ENCODE measurements around the gene PTPMT1.
A peak's percentile ranks its signal among the peaks of the same experiment; 100 is the strongest.
"Not testable (repeated sequence)": the region's sequence is repeated elsewhere in the genome, so short reads cannot be mapped to it uniquely, and the experiment has no call there.

PTPMT1 gene, protein sequence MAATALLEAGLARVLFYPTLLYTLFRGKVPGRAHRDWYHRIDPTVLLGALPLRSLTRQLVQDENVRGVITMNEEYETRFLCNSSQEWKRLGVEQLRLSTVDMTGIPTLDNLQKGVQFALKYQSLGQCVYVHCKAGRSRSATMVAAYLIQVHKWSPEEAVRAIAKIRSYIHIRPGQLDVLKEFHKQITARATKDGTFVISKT

DNA sequence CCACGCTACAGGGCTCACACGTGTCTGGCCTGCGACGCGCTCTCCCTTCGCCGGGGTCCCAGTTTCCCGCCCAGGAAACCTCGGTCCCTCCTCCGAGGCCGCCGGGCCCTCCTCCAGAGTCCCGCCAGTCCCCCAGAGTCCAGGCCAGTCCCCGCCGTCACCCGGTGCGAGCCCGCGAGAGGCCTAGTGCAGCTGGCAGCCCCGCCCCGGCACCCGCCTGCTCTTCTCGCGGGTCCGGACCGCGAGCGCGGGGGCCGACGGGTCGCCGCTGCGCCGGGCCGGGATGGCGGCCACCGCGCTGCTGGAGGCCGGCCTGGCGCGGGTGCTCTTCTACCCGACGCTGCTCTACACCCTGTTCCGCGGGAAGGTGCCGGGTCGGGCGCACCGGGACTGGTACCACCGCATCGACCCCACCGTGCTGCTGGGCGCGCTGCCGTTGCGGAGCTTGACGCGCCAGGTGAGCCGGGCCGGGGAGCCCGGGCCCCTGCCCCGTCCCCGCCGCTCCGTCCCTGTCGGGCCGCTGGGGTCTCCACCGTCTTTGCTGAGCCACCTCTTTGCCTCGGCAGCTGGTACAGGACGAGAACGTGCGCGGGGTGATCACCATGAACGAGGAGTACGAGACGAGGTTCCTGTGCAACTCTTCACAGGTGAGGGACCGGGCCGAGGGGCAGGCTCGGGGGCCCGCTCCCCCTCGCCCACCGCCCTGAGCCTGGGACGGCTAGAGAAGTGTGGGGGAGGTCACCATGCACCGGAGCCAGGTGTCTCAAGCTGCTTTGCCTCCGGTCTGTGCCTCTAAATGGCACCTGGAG, at the start of gene PTPMT1:
PTPMT1 (plus strand) TSS at position 260 of the 809 bp plus-strand sequence; CDS start at position 284, 24 bp downstream.
- Mint-ChIP-seq H3K4me1 (ENCODE audit: low read depth) (peaks cover 20% of the 10 kb centered on the region), H3K27me3 (no peaks in the 10 kb centered on the region), H3K27ac (peak within 1 kb of the TSS; percentile 85), H3K36me3 (peaks cover 2% of the 10 kb centered on the region), H3K4me3 (peak within 1 kb of the TSS; percentile 84), H3K9me3 (ENCODE audit: low read depth) (no peaks in the 10 kb centered on the region)

DNA sequence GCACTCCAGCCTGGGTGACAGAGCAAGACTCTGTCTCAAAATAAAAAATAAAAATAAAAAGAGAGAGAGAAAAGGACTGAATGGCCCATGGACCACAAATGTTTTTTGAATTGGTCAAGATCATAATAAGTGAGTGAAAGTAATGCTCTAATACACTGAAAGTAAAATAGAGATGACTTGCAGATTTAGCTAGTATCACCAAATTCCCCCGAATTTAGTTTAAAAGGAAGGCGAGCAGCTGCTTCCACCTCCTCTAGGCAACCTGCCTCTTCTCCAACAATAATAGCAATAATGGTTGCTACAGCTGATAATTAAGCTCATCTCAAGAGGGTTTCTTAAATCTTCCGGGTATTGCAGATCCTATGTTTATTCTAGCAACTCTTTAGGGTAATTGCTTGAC, 49.2 kb upstream of the PTPMT1 start:
- Mint-ChIP-seq H3K27me3 (no peaks in the 10 kb centered on the region), H3K27ac (peak overlapping the region; percentile 22), H3K4me3 (no peak overlapping the region), H3K4me1 (ENCODE audit: low read depth) (peaks cover 74% of the 10 kb centered on the region), H3K9me3 (ENCODE audit: low read depth) (no peaks in the 10 kb centered on the region), H3K36me3 (peaks cover 5% of the 10 kb centered on the region)

DNA sequence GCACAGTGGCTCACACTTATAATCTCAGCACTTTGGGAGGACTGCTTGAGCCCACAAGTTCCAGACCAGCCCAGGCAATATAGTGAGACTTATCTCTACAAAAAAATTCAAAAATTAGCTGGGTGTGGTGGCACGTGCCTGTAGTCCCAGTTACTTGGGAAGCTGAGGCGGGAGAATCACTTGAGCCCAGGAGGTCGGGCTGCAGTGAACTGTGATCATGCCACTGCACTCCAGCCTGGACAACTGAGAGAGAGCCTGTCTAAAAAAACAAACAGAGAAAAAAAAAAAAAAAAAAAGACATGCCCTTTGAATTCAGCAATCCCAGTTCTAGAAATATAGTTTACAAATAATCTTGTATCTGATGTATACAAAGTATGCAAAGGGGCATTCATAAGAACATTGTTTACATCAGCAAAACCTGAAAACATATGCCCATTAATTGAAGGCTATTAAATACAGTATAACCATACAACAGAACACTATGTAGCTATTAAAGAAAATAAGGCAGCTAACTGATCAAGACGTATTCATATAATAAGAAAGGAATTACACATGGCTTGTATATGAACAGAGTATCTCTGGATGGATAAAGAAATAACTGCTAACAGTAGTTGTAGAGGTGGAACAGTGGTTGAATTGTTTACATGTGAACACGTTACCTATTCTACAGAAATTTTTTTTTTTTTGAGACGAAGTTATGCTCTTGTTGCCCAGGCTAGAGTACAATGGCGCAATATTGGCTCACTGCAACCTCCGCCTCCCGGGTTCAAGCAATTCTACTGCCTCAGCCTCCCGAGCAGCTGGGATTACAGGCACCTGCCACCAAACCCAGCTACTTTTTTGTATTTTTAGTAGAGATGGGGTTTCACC, 48.2 kb upstream of the PTPMT1 start:
- Mint-ChIP-seq H3K4me1 (ENCODE audit: low read depth) (peaks cover 72% of the 10 kb centered on the region), H3K27ac (peak overlapping the region; percentile 28), H3K9me3 (ENCODE audit: low read depth) (no peaks in the 10 kb centered on the region), H3K36me3 (peaks cover 5% of the 10 kb centered on the region), H3K27me3 (no peaks in the 10 kb centered on the region), H3K4me3 (no peak overlapping the region)

DNA sequence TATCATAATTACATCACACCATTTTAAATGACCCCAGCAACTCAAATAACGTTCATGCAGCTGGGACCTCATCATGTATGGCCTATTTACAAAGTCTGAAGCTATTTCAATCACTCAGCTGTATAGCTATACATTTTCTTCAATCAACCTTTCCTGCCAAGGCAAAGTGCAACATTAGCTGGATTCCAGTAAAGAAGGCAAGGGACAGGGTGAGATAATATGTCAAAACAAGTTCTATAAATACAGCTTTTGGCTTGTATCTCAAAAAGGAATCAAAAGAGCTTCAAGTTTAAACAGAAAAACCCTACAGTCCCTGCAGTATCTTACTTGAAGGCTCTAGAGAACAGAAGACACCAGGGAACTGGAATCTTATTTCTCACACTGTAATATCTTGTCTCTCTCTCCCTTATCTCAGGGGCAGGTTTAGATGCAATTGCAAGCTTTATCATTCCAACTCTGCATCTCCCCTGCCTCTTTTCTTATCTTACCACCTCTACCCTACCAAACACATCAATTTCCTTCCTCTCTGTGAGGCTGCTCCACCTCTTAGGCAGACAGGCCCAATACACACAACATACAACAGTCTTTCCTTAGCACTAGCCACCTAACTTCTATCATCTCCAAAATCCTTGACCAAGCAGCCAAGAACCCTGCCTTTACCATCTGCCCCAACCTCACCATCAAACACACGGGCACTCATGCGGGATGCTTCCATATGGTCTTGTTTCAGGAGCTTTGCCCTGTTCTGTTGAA, 47.0 kb upstream of the PTPMT1 start:
- Mint-ChIP-seq H3K4me3 (peak overlapping the region; percentile 22), H3K4me1 (ENCODE audit: low read depth) (peaks cover 70% of the 10 kb centered on the region), H3K36me3 (peaks cover 5% of the 10 kb centered on the region), H3K27me3 (no peaks in the 10 kb centered on the region), H3K9me3 (ENCODE audit: low read depth) (no peaks in the 10 kb centered on the region), H3K27ac (peak overlapping the region; percentile 50)

DNA sequence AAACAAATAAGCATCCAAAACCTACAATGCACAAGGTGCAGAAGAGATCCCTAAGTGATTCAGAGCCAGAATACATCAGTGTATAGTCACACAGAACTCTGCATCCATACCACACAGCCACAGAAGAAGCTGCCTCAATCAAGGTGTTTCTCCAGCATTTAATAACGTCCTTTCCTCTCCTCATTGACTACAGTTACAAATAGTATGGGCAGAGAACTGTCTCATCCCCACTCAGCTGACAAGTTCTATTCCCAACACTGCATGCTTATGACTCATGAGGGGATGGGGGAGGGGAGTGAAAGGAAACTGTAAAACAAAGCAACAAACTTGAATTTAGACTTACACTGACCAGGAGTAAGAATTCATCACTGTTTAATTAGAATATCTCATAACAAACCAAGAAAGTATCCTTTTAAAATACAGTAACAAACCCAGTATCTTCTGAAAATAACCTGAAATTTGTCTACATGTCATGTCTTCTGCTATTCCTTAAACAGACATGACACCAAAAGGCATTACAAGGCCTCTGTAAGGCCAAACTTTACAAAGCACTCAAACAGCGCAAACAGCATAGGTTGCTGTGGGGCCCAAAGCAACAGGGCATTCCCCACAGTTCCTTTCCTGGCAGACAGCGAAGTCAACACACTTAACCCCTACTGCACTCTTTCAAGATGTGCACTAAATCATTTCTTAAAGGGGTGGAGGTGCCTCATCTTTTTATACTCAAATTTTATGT, 41.7 kb upstream of the PTPMT1 start:
- Mint-ChIP-seq H3K4me3 (peak overlapping the region; percentile 72), H3K27me3 (no peaks in the 10 kb centered on the region), H3K9me3 (ENCODE audit: low read depth) (no peaks in the 10 kb centered on the region), H3K36me3 (peaks cover 3% of the 10 kb centered on the region), H3K4me1 (ENCODE audit: low read depth) (peaks cover 75% of the 10 kb centered on the region), H3K27ac (peak overlapping the region; percentile 73)

DNA sequence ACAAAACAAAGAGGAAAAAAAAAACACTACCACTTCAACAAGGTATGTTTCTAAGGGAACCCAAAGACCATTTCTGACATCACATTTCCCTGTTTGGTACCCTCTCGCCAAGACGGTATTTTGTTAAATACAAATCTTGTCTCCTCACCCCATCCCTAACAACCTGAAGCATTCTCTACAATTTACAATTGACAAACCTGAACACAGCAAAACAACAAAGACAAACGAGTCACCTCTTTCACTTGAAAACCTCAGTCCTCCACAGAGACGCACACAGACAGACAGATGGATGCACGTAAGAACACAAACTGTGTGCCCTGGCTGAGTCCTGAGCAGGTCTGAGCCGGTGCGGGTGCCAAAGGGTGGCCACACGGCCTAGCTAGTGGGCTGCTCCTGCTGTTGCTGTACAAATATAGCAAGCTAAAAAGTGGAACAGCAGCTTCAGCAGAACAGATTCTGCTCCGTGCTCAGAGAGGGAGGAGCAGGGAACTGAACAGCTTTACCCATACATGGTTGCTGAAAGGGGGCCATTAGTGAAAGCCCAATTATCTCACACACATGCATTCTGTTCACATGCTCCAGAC, 41.0 kb upstream of the PTPMT1 start:
- Mint-ChIP-seq H3K4me1 (ENCODE audit: low read depth) (peaks cover 69% of the 10 kb centered on the region), H3K9me3 (ENCODE audit: low read depth) (no peaks in the 10 kb centered on the region), H3K4me3 (peak overlapping the region; percentile 72), H3K27ac (peak overlapping the region; percentile 73), H3K36me3 (peaks cover 3% of the 10 kb centered on the region), H3K27me3 (no peaks in the 10 kb centered on the region)

DNA sequence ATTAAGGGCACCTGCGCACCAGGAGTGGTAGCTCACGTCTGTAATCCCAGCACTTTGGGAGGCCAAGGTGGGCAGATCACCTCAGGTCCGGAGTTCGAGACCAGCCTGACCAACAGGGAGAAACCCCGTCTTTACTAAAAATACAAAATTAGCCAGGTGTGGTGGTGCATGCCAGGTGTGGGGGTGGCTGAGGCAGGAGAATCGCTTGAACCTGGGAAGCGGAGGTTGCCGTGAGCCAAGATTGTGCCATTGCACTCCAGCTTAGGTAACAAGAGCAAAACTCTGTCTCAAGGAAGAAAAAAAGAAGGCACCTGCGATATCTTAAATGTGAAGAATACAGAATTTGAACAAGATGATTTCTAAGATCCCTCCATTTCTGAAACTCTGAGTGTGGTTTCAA, 39.4 kb upstream of the PTPMT1 start:
- H3K27ac Mint-ChIP-seq, result peak overlapping the region; percentile 81
- H3K4me3 Mint-ChIP-seq, H3K36me3 Mint-ChIP-seq: not testable (repeated sequence)

DNA sequence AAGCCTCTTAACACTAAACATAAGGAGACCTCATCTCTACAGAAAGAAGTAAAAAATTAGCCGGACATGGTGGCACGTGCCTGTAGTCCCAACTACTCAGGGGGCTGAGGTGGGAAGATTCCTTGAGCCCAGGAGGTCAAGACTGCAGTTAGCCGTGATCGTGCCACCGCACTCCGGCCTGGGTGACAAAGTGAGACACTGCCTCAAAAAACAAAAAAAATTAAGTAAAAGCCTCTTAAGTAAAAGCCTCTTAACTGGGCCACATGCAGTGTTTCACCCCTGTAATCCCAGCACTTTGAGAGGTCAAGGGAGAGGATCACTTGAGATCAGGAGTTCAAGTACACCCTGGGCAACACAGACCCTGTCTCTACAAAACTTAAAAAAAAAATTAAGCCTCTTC, 38.2 kb upstream of the PTPMT1 start:
- peaks cover 68% of the 10 kb centered on the region for H3K4me1 Mint-ChIP-seq (ENCODE audit: low read depth)
- H3K27me3 Mint-ChIP-seq, result no peaks in the 10 kb centered on the region
- no peaks in the 10 kb centered on the region for H3K9me3 Mint-ChIP-seq (ENCODE audit: low read depth)
- no peak overlapping the region for H3K27ac Mint-ChIP-seq
- no peak overlapping the region for H3K4me3 Mint-ChIP-seq
- peaks cover 3% of the 10 kb centered on the region for H3K36me3 Mint-ChIP-seq

More for the DNA sequence above, 39.4 kb upstream of the PTPMT1 start:
- not testable (repeated sequence) for H3K27me3 Mint-ChIP-seq; H3K9me3 Mint-ChIP-seq (ENCODE audit: low read depth)
- H3K4me1 Mint-ChIP-seq (ENCODE audit: low read depth), result peaks cover 66% of the 10 kb centered on the region

DNA sequence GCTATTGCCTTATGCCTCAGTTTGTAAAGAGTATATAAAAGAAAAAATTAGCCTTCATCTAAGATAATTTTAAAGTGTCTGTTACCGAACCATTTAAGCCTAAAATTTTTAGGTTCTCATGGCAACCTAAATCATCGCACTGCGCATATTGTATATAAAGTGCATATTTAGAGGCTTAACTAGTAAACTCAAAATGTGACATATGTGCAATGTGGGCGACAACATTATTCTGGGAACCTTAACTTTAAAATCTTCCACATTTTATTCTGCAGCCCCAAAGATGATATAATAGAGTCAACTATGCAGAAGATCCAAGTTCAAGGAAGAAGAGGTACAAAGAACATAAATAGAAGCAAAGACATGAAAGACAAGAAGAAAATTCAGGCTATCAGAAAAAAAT, 35.4 kb upstream of the PTPMT1 start:
- H3K27me3 Mint-ChIP-seq, result no peaks in the 10 kb centered on the region
- peak overlapping the region; percentile 2 for H3K27ac Mint-ChIP-seq
- peaks cover 58% of the 10 kb centered on the region for H3K4me1 Mint-ChIP-seq (ENCODE audit: low read depth)
- H3K36me3 Mint-ChIP-seq, result peaks cover 3% of the 10 kb centered on the region
- H3K4me3 Mint-ChIP-seq, result no peak overlapping the region
- H3K9me3 Mint-ChIP-seq (ENCODE audit: low read depth), result no peaks in the 10 kb centered on the region

DNA sequence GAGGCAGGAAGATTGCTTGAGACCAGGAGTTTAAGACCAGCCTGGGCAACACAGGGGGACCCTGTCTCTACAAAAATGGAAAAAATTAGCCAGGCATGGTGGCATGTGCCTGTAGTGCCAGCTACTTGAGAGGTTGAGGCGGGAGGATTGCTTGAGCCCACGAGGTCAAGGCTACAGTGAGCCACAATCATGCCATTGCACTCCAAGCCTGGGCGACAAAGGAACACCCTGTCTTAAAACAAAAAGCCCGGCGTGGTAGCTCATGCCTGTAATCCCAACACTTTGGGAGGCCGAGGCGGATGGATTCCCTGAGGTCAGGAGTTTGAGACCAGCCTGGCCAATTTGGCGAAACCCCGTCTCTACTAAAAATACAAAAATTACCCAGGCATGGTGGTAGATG, 34.7 kb upstream of the PTPMT1 start:
- H3K9me3 Mint-ChIP-seq (ENCODE audit: low read depth); H3K4me3 Mint-ChIP-seq; H3K27me3 Mint-ChIP-seq; H3K27ac Mint-ChIP-seq; H3K36me3 Mint-ChIP-seq: not testable (repeated sequence)
- peaks cover 54% of the 10 kb centered on the region for H3K4me1 Mint-ChIP-seq (ENCODE audit: low read depth)

DNA sequence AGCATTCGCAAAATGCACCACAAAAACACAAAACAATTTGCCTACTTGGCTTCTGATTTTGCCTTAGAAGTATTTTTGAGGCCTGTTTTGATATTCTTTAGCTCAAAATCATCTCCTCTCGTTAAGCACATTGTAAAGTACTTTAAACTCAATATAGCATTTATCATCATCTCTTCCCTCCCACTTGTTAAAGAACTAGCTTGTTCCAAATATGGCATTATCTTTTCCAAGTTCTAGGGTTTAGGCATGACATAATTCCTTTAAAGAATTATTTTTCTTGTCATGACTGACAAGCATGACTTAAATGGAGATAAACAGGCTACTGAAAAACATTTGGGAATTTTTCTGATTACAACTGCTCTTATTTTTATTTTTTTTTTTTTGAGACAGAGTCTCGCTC, 33.7 kb upstream of the PTPMT1 start:
- H3K4me1 Mint-ChIP-seq (ENCODE audit: low read depth), result peaks cover 47% of the 10 kb centered on the region
- no peak overlapping the region for H3K4me3 Mint-ChIP-seq
- peaks cover 3% of the 10 kb centered on the region for H3K36me3 Mint-ChIP-seq
- H3K9me3 Mint-ChIP-seq (ENCODE audit: low read depth), result no peaks in the 10 kb centered on the region
- no peaks in the 10 kb centered on the region for H3K27me3 Mint-ChIP-seq
- no peak overlapping the region for H3K27ac Mint-ChIP-seq

DNA sequence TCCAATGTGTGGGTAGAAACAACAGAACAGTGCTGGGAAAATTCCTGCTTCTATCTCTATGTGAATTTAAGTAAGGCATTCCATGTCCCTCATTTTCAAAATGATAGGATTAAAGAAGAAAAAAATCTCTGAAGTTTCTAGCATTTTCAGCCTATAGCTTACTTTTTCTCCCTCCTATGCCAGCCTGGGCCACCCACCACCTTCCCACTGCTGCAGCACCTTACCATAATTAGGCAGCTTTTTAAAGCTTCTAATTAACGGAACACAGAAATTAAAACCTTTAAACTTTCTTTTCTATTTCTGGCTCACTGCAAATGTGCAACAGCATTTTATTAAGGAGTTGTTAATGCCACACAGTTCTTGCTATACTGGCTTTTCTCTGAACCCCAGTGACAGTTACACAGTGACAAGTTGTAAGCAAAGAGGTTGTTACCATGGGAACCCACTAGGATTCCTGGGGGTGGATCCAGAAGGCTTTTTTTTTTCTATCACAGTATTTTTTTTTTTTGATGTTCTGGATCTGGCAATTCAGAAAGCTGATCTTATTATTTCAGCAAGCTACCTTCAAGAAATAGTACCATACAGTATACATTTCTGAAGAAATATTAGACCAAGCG, 32.7 kb upstream of the PTPMT1 start:
- Mint-ChIP-seq H3K36me3 (peaks cover 3% of the 10 kb centered on the region), H3K4me1 (ENCODE audit: low read depth) (peaks cover 43% of the 10 kb centered on the region), H3K9me3 (ENCODE audit: low read depth) (no peaks in the 10 kb centered on the region), H3K27me3 (no peaks in the 10 kb centered on the region), H3K27ac (peak overlapping the region; percentile 16), H3K4me3 (no peak overlapping the region)

DNA sequence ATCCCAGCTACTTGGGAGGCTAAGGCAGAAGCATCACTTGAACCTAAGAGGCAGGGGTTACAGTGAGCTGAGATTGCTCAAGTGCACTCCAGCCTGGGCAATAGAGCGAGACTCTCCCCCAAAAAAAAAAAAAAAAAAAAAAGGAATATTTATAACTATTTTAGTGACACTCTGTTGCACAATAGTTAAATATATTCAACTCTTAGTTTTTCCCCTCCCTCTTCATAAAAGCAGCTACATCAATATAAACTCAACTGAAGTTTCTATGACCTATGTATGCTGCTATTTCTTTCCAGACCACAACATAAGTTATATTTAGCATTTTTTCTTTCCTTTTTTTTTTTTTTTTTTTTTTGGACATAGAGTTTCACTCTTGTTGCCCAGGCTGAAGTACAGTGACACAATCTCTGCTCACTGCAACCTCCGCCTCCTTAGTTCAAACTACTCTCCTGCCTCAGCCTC, 31.7 kb upstream of the PTPMT1 start:
- no peaks in the 10 kb centered on the region for H3K9me3 Mint-ChIP-seq (ENCODE audit: low read depth)
- H3K27ac Mint-ChIP-seq, result no peak overlapping the region
- H3K4me1 Mint-ChIP-seq (ENCODE audit: low read depth), result peaks cover 42% of the 10 kb centered on the region
- H3K27me3 Mint-ChIP-seq, result no peaks in the 10 kb centered on the region
- peaks cover 6% of the 10 kb centered on the region for H3K36me3 Mint-ChIP-seq
- no peak overlapping the region for H3K4me3 Mint-ChIP-seq
